HEK293 (cell line): ENCODE data around the gene YARS1.

Experiments used
- CTCF ChIA-PET: fragments of 350-600 bp; formaldehyde crosslinking; extraction: SDS; loops from one replicate; lab custom pipeline; 2021; ENCODE audit warnings: antibody characterized with exemption; lab: Yijun Ruan, JAX
- POLR2A ChIA-PET: fragments of 300-600 bp; formaldehyde crosslinking; extraction: SDS; loops from one replicate; lab custom pipeline; 2020; ENCODE audit warnings: antibody characterized with exemption, inconsistent platforms; lab: Yijun Ruan, JAX
- H3K27ac ChIP-seq: fragments of 200-500 bp; sonication (Bioruptor generic); 2 replicates; pipeline ENCODE4 v1.5.1; 2014; ENCODE audit warnings: low read depth, low read length, control low read depth, inconsistent platforms; ENCODE audit errors: extremely low read depth
- H3K36me3 ChIP-seq, 2 experiments: fragments of 200-500 bp in 1 of 2; sonication (Bioruptor generic) in 1 of 2; 1 replicate in 1 of 2; 2 replicates in 1 of 2; pipeline ENCODE4 v1.5.1; 2014 to 2017; ENCODE audit warnings: inconsistent platforms in 2 of 2, low read length in 2 of 2; ENCODE audit not compliant: control insufficient read depth in 2 of 2, insufficient read depth in 1 of 2
- H3K4me1 ChIP-seq: fragments of 200-500 bp; sonication (Bioruptor generic); 2 replicates; pipeline ENCODE4 v1.5.1; 2014; ENCODE audit warnings: mild to moderate bottlenecking, low read length, inconsistent platforms; ENCODE audit not compliant: control insufficient read depth, insufficient read depth
- H3K4me3 ChIP-seq: 2 replicates; pipeline ENCODE4 v1.5.1; 2011; ENCODE audit warnings: low read depth, mild to moderate bottlenecking, control low read depth, low read length, moderate library complexity
- H3K9me3 ChIP-seq: fragments of 200-500 bp; sonication (Bioruptor generic); 2 replicates; pipeline ENCODE4 v1.5.1; 2014; ENCODE audit warnings: low read depth, low read length, inconsistent platforms; ENCODE audit not compliant: control insufficient read depth, insufficient read depth
- BCL11A ChIP-seq: fragments of 450-650 bp; formaldehyde crosslinking; IDR thresholded peaks from 2 replicates; pipeline ENCODE4 v1.5.1; 2016; ENCODE audit warnings: low read depth, missing biosample characterization, missing genetic modification characterization
- KLF16 ChIP-seq: fragments of 450-650 bp; formaldehyde crosslinking; IDR thresholded peaks from 2 replicates; pipeline ENCODE4 v1.5.1; 2017; ENCODE audit warnings: missing biosample characterization, missing genetic modification characterization
- KLF7 ChIP-seq: fragments of 450-650 bp; formaldehyde crosslinking; IDR thresholded peaks from 2 replicates; pipeline ENCODE4 v1.5.1; 2016; ENCODE audit warnings: missing biosample characterization, missing genetic modification characterization, borderline replicate concordance
- MZF1 ChIP-seq: fragments of 450-650 bp; formaldehyde crosslinking; IDR thresholded peaks from 2 replicates; pipeline ENCODE4 v1.5.1; 2017; ENCODE audit warnings: missing biosample characterization, missing genetic modification characterization, borderline replicate concordance
- ZNF174 ChIP-seq: fragments of 450-650 bp; formaldehyde crosslinking; IDR thresholded peaks from 2 replicates; pipeline ENCODE4 v1.5.0; 2017; ENCODE audit warnings: missing biosample characterization, mild to moderate bottlenecking, missing genetic modification characterization
- ZNF202 ChIP-seq: fragments of 450-650 bp; formaldehyde crosslinking; IDR thresholded peaks from 2 replicates; pipeline ENCODE4 v1.5.1; 2016; ENCODE audit warnings: missing biosample characterization, missing genetic modification characterization, borderline replicate concordance
- ZNF248 ChIP-seq: fragments of 450-650 bp; formaldehyde crosslinking; IDR thresholded peaks from 2 replicates; pipeline ENCODE4 v1.5.1; 2017; ENCODE audit warnings: missing biosample characterization, missing genetic modification characterization
- ZNF266 ChIP-seq: fragments of 450-650 bp; formaldehyde crosslinking; IDR thresholded peaks from 2 replicates; pipeline ENCODE4 v1.5.1; 2016; ENCODE audit warnings: missing biosample characterization, missing genetic modification characterization, low read depth
- ZNF324 ChIP-seq: fragments of 450-650 bp; formaldehyde crosslinking; IDR thresholded peaks from 2 replicates; pipeline ENCODE4 v1.5.1; 2016; ENCODE audit warnings: missing biosample characterization, missing genetic modification characterization
- ZNF510 ChIP-seq: fragments of 450-650 bp; formaldehyde crosslinking; IDR thresholded peaks from 2 replicates; pipeline ENCODE4 v1.5.1; 2018; ENCODE audit warnings: mild to moderate bottlenecking, missing genetic modification characterization, missing biosample characterization; ENCODE audit not compliant: insufficient replicate concordance
- ZNF514 ChIP-seq: fragments of 450-650 bp; formaldehyde crosslinking; IDR thresholded peaks from 2 replicates; pipeline ENCODE4 v1.5.1; 2016; ENCODE audit warnings: missing biosample characterization, missing genetic modification characterization
- ZNF530 ChIP-seq: fragments of 450-650 bp; formaldehyde crosslinking; IDR thresholded peaks from 2 replicates; pipeline ENCODE4 v1.5.1; 2016; ENCODE audit warnings: low read depth, missing biosample characterization, missing genetic modification characterization
- ZNF561 ChIP-seq: fragments of 450-650 bp; IDR thresholded peaks from 2 replicates; pipeline ENCODE4 v1.5.1; 2018; ENCODE audit warnings: missing biosample characterization, missing genetic modification characterization, borderline replicate concordance
- ZNF626 ChIP-seq: fragments of 450-650 bp; sonication (Bioruptor Pico); formaldehyde crosslinking; IDR thresholded peaks from 2 replicates; pipeline ENCODE4 v1.5.1; 2018; ENCODE audit warnings: missing biosample characterization, missing genetic modification characterization, inconsistent platforms
- ZNF701 ChIP-seq: fragments of 450-650 bp; formaldehyde crosslinking; IDR thresholded peaks from 2 replicates; pipeline ENCODE4 v1.5.1; 2016; ENCODE audit warnings: missing biosample characterization, missing genetic modification characterization
- TF ChIP-seq, protein P1 (sequence below): IDR thresholded peaks from 2 replicates; pipeline ENCODE4 v1.6.1; 2011; ENCODE audit warnings: mild to moderate bottlenecking, low read depth, low read length, borderline replicate concordance
- TF ChIP-seq, protein P2 (sequence below): fragments of 450-650 bp; formaldehyde crosslinking; IDR thresholded peaks from 2 replicates; pipeline ENCODE4 v1.5.1; 2016; ENCODE audit warnings: missing biosample characterization, missing genetic modification characterization, borderline replicate concordance
- TF ChIP-seq, protein P3 (sequence below): fragments of 450-650 bp; formaldehyde crosslinking; optimal IDR thresholded peaks from 2 replicates; pipeline ENCODE3; 2016; ENCODE audit warnings: missing biosample characterization, mild to moderate bottlenecking, missing genetic modification characterization
- TF ChIP-seq, protein P4 (sequence below): fragments of 450-650 bp; formaldehyde crosslinking; IDR thresholded peaks from 2 replicates; pipeline ENCODE4 v1.5.1; 2017; ENCODE audit warnings: missing biosample characterization, mild to moderate bottlenecking, missing genetic modification characterization, moderate library complexity
- TF ChIP-seq, protein P5 (sequence below): fragments of 450-650 bp; formaldehyde crosslinking; IDR thresholded peaks from 2 replicates; pipeline ENCODE4 v1.5.1; 2016; ENCODE audit warnings: missing biosample characterization, missing genetic modification characterization

YARS1 gene

DNA sequence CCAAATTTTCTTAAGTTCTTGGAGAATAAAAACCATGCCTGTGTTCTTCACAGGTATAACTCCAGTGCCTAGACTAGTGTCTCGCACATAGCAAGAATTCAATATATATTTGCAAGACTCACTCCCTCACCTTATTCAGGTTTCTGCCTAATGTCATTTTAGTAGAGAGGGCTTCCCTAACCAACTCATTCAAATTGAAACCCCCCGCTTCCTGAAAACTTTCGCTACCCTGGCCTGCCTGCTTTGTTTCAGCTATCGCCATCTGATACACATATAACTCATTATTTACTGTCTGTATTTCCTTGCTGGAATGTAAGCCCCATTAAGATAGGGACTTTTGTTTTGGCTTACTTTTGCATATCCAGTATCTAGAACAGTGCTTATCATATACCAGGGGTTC is 8.6 kb downstream of the YARS1 start:
- H3K4me1 ChIP-seq, result no peaks in the 10 kb centered on the region
- POLR2A ChIA-PET, result no interaction called here
- peaks cover 19 to 73% of the 10 kb centered on the region in 2 experiments for H3K36me3 ChIP-seq
- H3K27ac ChIP-seq, result no peak overlapping the region
- TF ChIP-seq, protein P1, sequence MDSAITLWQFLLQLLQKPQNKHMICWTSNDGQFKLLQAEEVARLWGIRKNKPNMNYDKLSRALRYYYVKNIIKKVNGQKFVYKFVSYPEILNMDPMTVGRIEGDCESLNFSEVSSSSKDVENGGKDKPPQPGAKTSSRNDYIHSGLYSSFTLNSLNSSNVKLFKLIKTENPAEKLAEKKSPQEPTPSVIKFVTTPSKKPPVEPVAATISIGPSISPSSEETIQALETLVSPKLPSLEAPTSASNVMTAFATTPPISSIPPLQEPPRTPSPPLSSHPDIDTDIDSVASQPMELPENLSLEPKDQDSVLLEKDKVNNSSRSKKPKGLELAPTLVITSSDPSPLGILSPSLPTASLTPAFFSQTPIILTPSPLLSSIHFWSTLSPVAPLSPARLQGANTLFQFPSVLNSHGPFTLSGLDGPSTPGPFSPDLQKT, result no peak
- TF ChIP-seq ZNF530 (tag by site-specific recombination) (no peak), ZNF248 (tag by site-specific recombination) (no peak), ZNF561 (tag by site-specific recombination) (no peak), ZNF701 (no peak), MZF1 (no peak), ZNF324 (no peak), ZNF174 (tag by site-specific recombination) (no peak), ZNF266 (no peak), ZNF202 (tag by site-specific recombination) (no peak), BCL11A (no peak), ZNF510 (tag by site-specific recombination) (no peak), KLF16 (no peak), KLF7 (no peak), ZNF514 (tag by site-specific recombination) (no peak), ZNF626 (tag by site-specific recombination) (no peak)
- TF ChIP-seq, protein P2, sequence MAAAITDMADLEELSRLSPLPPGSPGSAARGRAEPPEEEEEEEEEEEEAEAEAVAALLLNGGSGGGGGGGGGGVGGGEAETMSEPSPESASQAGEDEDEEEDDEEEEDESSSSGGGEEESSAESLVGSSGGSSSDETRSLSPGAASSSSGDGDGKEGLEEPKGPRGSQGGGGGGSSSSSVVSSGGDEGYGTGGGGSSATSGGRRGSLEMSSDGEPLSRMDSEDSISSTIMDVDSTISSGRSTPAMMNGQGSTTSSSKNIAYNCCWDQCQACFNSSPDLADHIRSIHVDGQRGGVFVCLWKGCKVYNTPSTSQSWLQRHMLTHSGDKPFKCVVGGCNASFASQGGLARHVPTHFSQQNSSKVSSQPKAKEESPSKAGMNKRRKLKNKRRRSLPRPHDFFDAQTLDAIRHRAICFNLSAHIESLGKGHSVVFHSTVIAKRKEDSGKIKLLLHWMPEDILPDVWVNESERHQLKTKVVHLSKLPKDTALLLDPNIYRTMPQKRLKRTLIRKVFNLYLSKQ (tag by site-specific recombination), result no peak
- TF ChIP-seq, protein P3, sequence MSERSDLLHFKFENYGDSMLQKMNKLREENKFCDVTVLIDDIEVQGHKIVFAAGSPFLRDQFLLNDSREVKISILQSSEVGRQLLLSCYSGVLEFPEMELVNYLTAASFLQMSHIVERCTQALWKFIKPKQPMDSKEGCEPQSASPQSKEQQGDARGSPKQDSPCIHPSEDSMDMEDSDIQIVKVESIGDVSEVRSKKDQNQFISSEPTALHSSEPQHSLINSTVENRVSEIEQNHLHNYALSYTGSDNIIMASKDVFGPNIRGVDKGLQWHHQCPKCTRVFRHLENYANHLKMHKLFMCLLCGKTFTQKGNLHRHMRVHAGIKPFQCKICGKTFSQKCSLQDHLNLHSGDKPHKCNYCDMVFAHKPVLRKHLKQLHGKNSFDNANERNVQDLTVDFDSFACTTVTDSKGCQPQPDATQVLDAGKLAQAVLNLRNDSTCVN (tag by site-specific recombination), result no peak
- TF ChIP-seq, protein P4, sequence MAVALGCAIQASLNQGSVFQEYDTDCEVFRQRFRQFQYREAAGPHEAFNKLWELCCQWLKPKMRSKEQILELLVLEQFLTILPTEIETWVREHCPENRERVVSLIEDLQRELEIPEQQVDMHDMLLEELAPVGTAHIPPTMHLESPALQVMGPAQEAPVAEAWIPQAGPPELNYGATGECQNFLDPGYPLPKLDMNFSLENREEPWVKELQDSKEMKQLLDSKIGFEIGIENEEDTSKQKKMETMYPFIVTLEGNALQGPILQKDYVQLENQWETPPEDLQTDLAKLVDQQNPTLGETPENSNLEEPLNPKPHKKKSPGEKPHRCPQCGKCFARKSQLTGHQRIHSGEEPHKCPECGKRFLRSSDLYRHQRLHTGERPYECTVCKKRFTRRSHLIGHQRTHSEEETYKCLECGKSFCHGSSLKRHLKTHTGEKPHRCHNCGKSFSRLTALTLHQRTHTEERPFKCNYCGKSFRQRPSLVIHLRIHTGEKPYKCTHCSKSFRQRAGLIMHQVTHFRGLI (tag by site-specific recombination), result no peak
- TF ChIP-seq, protein P5, sequence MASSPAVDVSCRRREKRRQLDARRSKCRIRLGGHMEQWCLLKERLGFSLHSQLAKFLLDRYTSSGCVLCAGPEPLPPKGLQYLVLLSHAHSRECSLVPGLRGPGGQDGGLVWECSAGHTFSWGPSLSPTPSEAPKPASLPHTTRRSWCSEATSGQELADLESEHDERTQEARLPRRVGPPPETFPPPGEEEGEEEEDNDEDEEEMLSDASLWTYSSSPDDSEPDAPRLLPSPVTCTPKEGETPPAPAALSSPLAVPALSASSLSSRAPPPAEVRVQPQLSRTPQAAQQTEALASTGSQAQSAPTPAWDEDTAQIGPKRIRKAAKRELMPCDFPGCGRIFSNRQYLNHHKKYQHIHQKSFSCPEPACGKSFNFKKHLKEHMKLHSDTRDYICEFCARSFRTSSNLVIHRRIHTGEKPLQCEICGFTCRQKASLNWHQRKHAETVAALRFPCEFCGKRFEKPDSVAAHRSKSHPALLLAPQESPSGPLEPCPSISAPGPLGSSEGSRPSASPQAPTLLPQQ (tag by site-specific recombination), result no peak
- no peaks in the 10 kb centered on the region for H3K9me3 ChIP-seq
- no peak overlapping the region for H3K4me3 ChIP-seq
- CTCF ChIA-PET, result no interaction called here
